ENCODE results near the gene SLC35A5.
"Not testable (repeated sequence)": the region's sequence is repeated elsewhere in the genome, so short reads cannot be mapped to it uniquely, and the experiment has no call there.

GRCh38 chr3:112564247-112564939 is 2.5 kb downstream of the SLC35A5 start:
- not testable (repeated sequence) for TF ChIP-seq CTCF, POLR2A (IDR thresholded peaks at IDR 0.05)

All from uterus (tissue), 2 donors.